NT2/D1 (cell line): ENCODE results near the gene NMT2.

Experiments
- YY1 ChIP-seq: IDR thresholded peaks from 2 replicates; pipeline ENCODE4 v1.6.1; 2011; ENCODE audit not compliant: insufficient read length, insufficient read depth
- ZNF274 ChIP-seq: IDR thresholded peaks from 2 replicates; pipeline ENCODE4 v1.6.1; 2011; ENCODE audit warnings: mild to moderate bottlenecking, low read depth, low read length

- TF ChIP-seq ZNF274 (no peak), YY1 (no peak)
Observed at GRCh38 chr10:15131330-15131729, 37.2 kb downstream of the NMT2 start.
